IPS-20b (cell line): ENCODE measurements around the gene HOXB5.

ENCODE experiments used
- H3K27ac ChIP-seq: one replicate; pipeline ENCODE4 v1.5.1; 2013; ENCODE audit warnings: low read length
- H3K27me3 ChIP-seq: 2 replicates; pipeline ENCODE4 v1.6.1; 2013; ENCODE audit warnings: mild to moderate bottlenecking, low read length, inconsistent platforms; ENCODE audit not compliant: insufficient read depth
- H3K36me3 ChIP-seq: 2 replicates; pipeline ENCODE4 v1.6.1; 2013; ENCODE audit warnings: low read depth, mild to moderate bottlenecking, inconsistent platforms, low read length, moderate library complexity; ENCODE audit not compliant: insufficient read depth
- H3K4me1 ChIP-seq: 2 replicates; pipeline ENCODE4 v1.6.1; 2013; ENCODE audit warnings: mild to moderate bottlenecking, control low read depth, inconsistent platforms, low read length, moderate library complexity; ENCODE audit not compliant: insufficient read depth
- H3K4me3 ChIP-seq: 2 replicates; pipeline ENCODE4 v1.5.1; 2013; ENCODE audit warnings: mild to moderate bottlenecking, low read length, inconsistent platforms
- H3K9ac ChIP-seq: 2 replicates; pipeline ENCODE4 v1.6.1; 2013; ENCODE audit warnings: low read depth, mild to moderate bottlenecking, inconsistent platforms, low read length, moderate library complexity
- H3K9me3 ChIP-seq: 2 replicates; pipeline ENCODE4 v1.6.1; 2013; ENCODE audit warnings: mild to moderate bottlenecking, low read depth, low read length, inconsistent platforms; ENCODE audit not compliant: insufficient read depth

HOXB5 gene

GRCh38 chr17:48570325-48571023 is 23.1 kb downstream of the HOXB5 start:
- Histone ChIP-seq H3K4me1 (no peaks in the 10 kb centered on the region), H3K36me3 (no peaks in the 10 kb centered on the region), H3K9me3 (peaks cover 2% of the 10 kb centered on the region), H3K9ac (no peak overlapping the region), H3K27ac (no peak overlapping the region), H3K4me3 (no peak overlapping the region), H3K27me3 (peaks cover 100% of the 10 kb centered on the region)

GRCh38 chr17:48569674-48570324 is 23.8 kb downstream of the HOXB5 start:
- H3K36me3 ChIP-seq, result no peaks in the 10 kb centered on the region
- H3K27ac ChIP-seq, result no peak overlapping the region
- no peak overlapping the region for H3K9ac ChIP-seq
- H3K27me3 ChIP-seq, result peaks cover 100% of the 10 kb centered on the region
- no peak overlapping the region for H3K4me3 ChIP-seq
- peaks cover 5% of the 10 kb centered on the region for H3K9me3 ChIP-seq
- H3K4me1 ChIP-seq, result no peaks in the 10 kb centered on the region

- peaks cover 9% of the 10 kb centered on the region for H3K9me3 ChIP-seq
- H3K27ac ChIP-seq, result no peak overlapping the region
- no peaks in the 10 kb centered on the region for H3K4me1 ChIP-seq
- H3K4me3 ChIP-seq, result no peak overlapping the region
- H3K27me3 ChIP-seq, result peaks cover 100% of the 10 kb centered on the region
- H3K36me3 ChIP-seq, result no peaks in the 10 kb centered on the region
- no peak overlapping the region for H3K9ac ChIP-seq
Observed at GRCh38 chr17:48569240-48569582, 24.4 kb downstream of the HOXB5 start.

GRCh38 chr17:48568499-48569239 is 24.9 kb downstream of the HOXB5 start:
- no peak overlapping the region for H3K9ac ChIP-seq
- H3K36me3 ChIP-seq, result no peaks in the 10 kb centered on the region
- no peak overlapping the region for H3K4me3 ChIP-seq
- peaks cover 9% of the 10 kb centered on the region for H3K9me3 ChIP-seq
- no peaks in the 10 kb centered on the region for H3K4me1 ChIP-seq
- H3K27me3 ChIP-seq, result peaks cover 100% of the 10 kb centered on the region
- H3K27ac ChIP-seq, result no peak overlapping the region

GRCh38 chr17:48567646-48568354 is 25.8 kb downstream of the HOXB5 start:
- Histone ChIP-seq H3K9me3 (peaks cover 9% of the 10 kb centered on the region), H3K4me1 (no peaks in the 10 kb centered on the region), H3K27ac (no peak overlapping the region), H3K9ac (no peak overlapping the region), H3K4me3 (no peak overlapping the region), H3K36me3 (no peaks in the 10 kb centered on the region), H3K27me3 (peaks cover 100% of the 10 kb centered on the region)

GRCh38 chr17:48567209-48567608 is 26.4 kb downstream of the HOXB5 start:
- Histone ChIP-seq H3K27me3 (peaks cover 100% of the 10 kb centered on the region), H3K27ac (no peak overlapping the region)

GRCh38 chr17:48566717-48567116 is 26.9 kb downstream of the HOXB5 start:
- H3K9ac ChIP-seq, result no peak overlapping the region
- H3K36me3 ChIP-seq, result no peaks in the 10 kb centered on the region
- H3K4me1 ChIP-seq, result no peaks in the 10 kb centered on the region
- peaks cover 100% of the 10 kb centered on the region for H3K27me3 ChIP-seq
- no peak overlapping the region for H3K27ac ChIP-seq
- peaks cover 9% of the 10 kb centered on the region for H3K9me3 ChIP-seq
- H3K4me3 ChIP-seq, result no peak overlapping the region

More at GRCh38 chr17:48567209-48567608, 26.4 kb downstream of the HOXB5 start:
- Histone ChIP-seq H3K4me3 (no peak overlapping the region), H3K9ac (no peak overlapping the region), H3K4me1 (no peaks in the 10 kb centered on the region), H3K9me3 (peaks cover 9% of the 10 kb centered on the region), H3K36me3 (no peaks in the 10 kb centered on the region)

GRCh38 chr17:48565925-48566710 is 27.5 kb downstream of the HOXB5 start:
- no peak overlapping the region for H3K4me3 ChIP-seq
- no peak overlapping the region for H3K9ac ChIP-seq
- no peaks in the 10 kb centered on the region for H3K36me3 ChIP-seq
- H3K27me3 ChIP-seq, result peaks cover 100% of the 10 kb centered on the region
- H3K27ac ChIP-seq, result no peak overlapping the region
- H3K4me1 ChIP-seq, result no peaks in the 10 kb centered on the region
- H3K9me3 ChIP-seq, result peaks cover 9% of the 10 kb centered on the region

- H3K9ac ChIP-seq, result no peak overlapping the region
- no peak overlapping the region for H3K27ac ChIP-seq
- H3K4me1 ChIP-seq, result no peaks in the 10 kb centered on the region
- H3K4me3 ChIP-seq, result 0 out of 2 replicates have a peak overlapping the region, but pooled peaks have one; percentile 20
- peaks cover 100% of the 10 kb centered on the region for H3K27me3 ChIP-seq
- H3K9me3 ChIP-seq, result peaks cover 9% of the 10 kb centered on the region
- no peaks in the 10 kb centered on the region for H3K36me3 ChIP-seq
Observed at GRCh38 chr17:48565022-48565554, 28.5 kb downstream of the HOXB5 start.

- Histone ChIP-seq H3K9ac (no peak overlapping the region), H3K9me3 (peaks cover 9% of the 10 kb centered on the region), H3K27ac (no peak overlapping the region), H3K36me3 (no peaks in the 10 kb centered on the region), H3K4me3 (peak overlapping the region; percentile 20; the same call in 1 of the 2 replicates), H3K4me1 (no peaks in the 10 kb centered on the region), H3K27me3 (peaks cover 100% of the 10 kb centered on the region)
Observed at GRCh38 chr17:48564188-48565021, 29.2 kb downstream of the HOXB5 start.
